ENCODE results near the gene MBNL3. TPM values are rescaled to one million over a fixed set of nuclear protein-coding genes. Genes with fewer than 3 reads are reported as not detected.

Gene MBNL3
- total RNA-seq, 4 donors from 2014 or later: 30.6 to 41.3 (median 37.2) TPM

- Histone ChIP-seq H3K4me1 (no peaks in the 10 kb centered on the region), H3K36me3 (no peaks in the 10 kb centered on the region), H3K27me3 (no peaks in the 10 kb centered on the region), H3K9me3 (no peaks in the 10 kb centered on the region), H3K4me3 (no peak overlapping the region), H3K27ac (no peak overlapping the region)
- no peak for TF ChIP-seq POLR2A (IDR thresholded peaks at IDR 0.05)
- no peak for TF ChIP-seq POLR2AphosphoS5 (IDR thresholded peaks at IDR 0.05)
- TF ChIP-seq EP300 (IDR thresholded peaks at IDR 0.05): no peak
- TF ChIP-seq, protein P1, sequence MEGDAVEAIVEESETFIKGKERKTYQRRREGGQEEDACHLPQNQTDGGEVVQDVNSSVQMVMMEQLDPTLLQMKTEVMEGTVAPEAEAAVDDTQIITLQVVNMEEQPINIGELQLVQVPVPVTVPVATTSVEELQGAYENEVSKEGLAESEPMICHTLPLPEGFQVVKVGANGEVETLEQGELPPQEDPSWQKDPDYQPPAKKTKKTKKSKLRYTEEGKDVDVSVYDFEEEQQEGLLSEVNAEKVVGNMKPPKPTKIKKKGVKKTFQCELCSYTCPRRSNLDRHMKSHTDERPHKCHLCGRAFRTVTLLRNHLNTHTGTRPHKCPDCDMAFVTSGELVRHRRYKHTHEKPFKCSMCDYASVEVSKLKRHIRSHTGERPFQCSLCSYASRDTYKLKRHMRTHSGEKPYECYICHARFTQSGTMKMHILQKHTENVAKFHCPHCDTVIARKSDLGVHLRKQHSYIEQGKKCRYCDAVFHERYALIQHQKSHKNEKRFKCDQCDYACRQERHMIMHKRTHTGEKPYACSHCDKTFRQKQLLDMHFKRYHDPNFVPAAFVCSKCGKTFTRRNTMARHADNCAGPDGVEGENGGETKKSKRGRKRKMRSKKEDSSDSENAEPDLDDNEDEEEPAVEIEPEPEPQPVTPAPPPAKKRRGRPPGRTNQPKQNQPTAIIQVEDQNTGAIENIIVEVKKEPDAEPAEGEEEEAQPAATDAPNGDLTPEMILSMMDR (IDR thresholded peaks at IDR 0.05): no peak
- 45% methylated on average over 3 of the region's 3 CpGs for WGBS
- no peak for DNase-seq (ENCODE audit: low spot score in 2 of 2)
These were observed 63.0 kb downstream of the MBNL3 start for GRCh38 chrX:132425744-132426318.

GRCh38 chrX:132423323-132423722, 65.5 kb downstream of the MBNL3 start:
- DNase-seq (ENCODE audit: low spot score in 2 of 2): no peak
- H3K27ac ChIP-seq: no peak overlapping the region
- no peaks in the 10 kb centered on the region for H3K9me3 ChIP-seq
- no peak overlapping the region for H3K4me3 ChIP-seq
- TF ChIP-seq, protein P1 (IDR thresholded peaks at IDR 0.05): no peak
- TF ChIP-seq POLR2A (IDR thresholded peaks at IDR 0.05) (no peak), EP300 (IDR thresholded peaks at IDR 0.05) (no peak), POLR2AphosphoS5 (IDR thresholded peaks at IDR 0.05) (no peak)
- H3K4me1 ChIP-seq: no peaks in the 10 kb centered on the region
- no peaks in the 10 kb centered on the region for H3K27me3 ChIP-seq
- H3K36me3 ChIP-seq: no peaks in the 10 kb centered on the region
- 81% methylated on average over 5 of the region's 5 CpGs for WGBS

DNA sequence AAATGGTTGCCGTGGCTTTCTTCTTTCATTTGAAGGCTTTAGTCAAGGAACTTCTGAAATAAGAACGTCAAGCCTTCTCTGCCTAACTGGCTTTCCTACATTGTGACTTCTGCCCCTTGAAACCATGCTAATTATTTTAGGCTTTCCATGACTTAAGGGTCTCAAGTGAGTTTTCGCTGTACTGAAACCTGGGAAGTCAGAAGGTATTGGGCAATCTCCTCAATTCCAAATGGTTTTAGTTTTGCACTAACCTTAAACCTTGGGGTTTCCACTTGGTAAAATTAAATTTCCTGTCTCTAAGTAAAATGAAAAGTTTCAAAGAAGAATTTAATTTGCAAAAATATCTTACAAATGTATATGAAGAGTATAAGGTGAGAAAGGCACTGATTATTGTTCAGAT, 73.8 kb downstream of the MBNL3 start:
- Histone ChIP-seq H3K9me3 (no peaks in the 10 kb centered on the region), H3K27me3 (no peaks in the 10 kb centered on the region), H3K36me3 (no peaks in the 10 kb centered on the region), H3K4me1 (no peaks in the 10 kb centered on the region), H3K4me3 (no peak overlapping the region), H3K27ac (no peak overlapping the region)
- TF ChIP-seq, protein P1 (IDR thresholded peaks at IDR 0.05): no peak
- TF ChIP-seq EP300 (IDR thresholded peaks at IDR 0.05) (no peak), POLR2A (IDR thresholded peaks at IDR 0.05) (no peak), POLR2AphosphoS5 (IDR thresholded peaks at IDR 0.05) (no peak)
- DNase-seq (ENCODE audit: low spot score in 2 of 2): no peak
- WGBS: 79% methylated on average over 3 of the region's 3 CpGs

GRCh38 chrX:132414404-132414803, 74.4 kb downstream of the MBNL3 start:
- 86% methylated on average over 2 of the region's 2 CpGs for WGBS
- H3K27me3 ChIP-seq: no peaks in the 10 kb centered on the region
- H3K36me3 ChIP-seq: no peaks in the 10 kb centered on the region
- no peak overlapping the region for H3K27ac ChIP-seq
- no peaks in the 10 kb centered on the region for H3K9me3 ChIP-seq
- H3K4me3 ChIP-seq: no peak overlapping the region
- H3K4me1 ChIP-seq: no peaks in the 10 kb centered on the region
- TF ChIP-seq POLR2AphosphoS5 (IDR thresholded peaks at IDR 0.05) (no peak), POLR2A (IDR thresholded peaks at IDR 0.05) (no peak), EP300 (IDR thresholded peaks at IDR 0.05) (no peak)
- TF ChIP-seq, protein P1 (IDR thresholded peaks at IDR 0.05): no peak
- DNase-seq (ENCODE audit: low spot score in 2 of 2): no peak

- Histone ChIP-seq H3K9me3 (no peaks in the 10 kb centered on the region), H3K4me3 (no peak overlapping the region), H3K27ac (no peak overlapping the region), H3K36me3 (no peaks in the 10 kb centered on the region), H3K4me1 (no peaks in the 10 kb centered on the region), H3K27me3 (no peaks in the 10 kb centered on the region)
- DNase-seq (ENCODE audit: low spot score in 2 of 2): no peak
- TF ChIP-seq EP300 (IDR thresholded peaks at IDR 0.05): no peak
- TF ChIP-seq, protein P1 (IDR thresholded peaks at IDR 0.05): no peak
- no peak for TF ChIP-seq POLR2A (IDR thresholded peaks at IDR 0.05)
- TF ChIP-seq POLR2AphosphoS5 (IDR thresholded peaks at IDR 0.05): no peak
- 50% methylated on average over 7 of the region's 7 CpGs for WGBS
These were observed 75.4 kb downstream of the MBNL3 start for GRCh38 chrX:132413459-132413858.
